ENCODE results near the gene MAGEB5.
"Not testable (repeated sequence)": the region's sequence is repeated elsewhere in the genome, so short reads cannot be mapped to it uniquely, and the experiment has no call there.

Gene MAGEB5, protein sequence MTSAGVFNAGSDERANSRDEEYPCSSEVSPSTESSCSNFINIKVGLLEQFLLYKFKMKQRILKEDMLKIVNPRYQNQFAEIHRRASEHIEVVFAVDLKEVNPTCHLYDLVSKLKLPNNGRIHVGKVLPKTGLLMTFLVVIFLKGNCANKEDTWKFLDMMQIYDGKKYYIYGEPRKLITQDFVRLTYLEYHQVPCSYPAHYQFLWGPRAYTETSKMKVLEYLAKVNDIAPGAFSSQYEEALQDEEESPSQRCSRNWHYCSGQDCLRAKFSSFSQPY

DNA sequence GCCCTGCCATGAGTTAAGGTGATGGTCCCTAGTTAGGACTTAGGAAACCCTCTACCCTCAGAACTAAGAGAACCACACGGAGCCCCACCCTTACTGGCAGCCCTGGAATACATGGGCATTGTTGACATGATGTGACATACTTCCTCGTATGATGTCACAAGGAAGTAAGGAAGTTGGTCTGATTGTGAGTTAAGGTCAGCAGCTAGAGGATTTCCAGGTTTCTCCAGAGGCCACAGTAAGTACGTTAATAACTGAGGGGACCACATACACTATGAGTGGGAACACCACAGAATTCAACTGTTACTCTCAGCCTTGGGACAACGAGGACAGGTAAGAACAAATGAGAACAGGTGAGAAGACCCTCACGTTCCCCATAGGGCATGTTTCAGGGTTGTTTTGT, at the start of gene MAGEB5:
MAGEB5 (plus strand) TSS at position 301 of the 400 bp plus-strand sequence. CDS start 1,133 bp downstream, outside the sequence.
- no peak for DNase-seq

DNA sequence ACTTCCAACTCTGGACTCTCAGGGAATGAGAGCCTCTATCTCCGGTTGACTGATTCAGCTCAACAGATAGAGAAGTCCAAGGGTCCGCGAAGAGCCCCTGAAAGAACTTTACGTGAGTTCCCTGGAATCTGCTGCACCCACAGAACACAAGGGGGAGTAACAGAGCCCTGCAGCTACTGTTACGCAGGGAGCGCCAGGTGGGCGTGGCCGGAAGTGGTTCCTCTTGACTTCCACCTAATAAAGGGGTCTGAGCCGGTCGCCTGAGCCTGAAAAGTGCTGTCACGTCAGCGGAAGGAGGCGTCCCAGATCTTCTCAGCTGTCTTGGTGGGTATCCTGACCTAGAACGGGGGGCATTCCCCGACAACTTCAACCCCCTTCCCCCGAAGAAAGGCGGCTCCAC, 23.8 kb upstream of the MAGEB5 start, which contains the start of gene MAGEB6:
MAGEB6 (plus strand) TSS at position 237 of the 400 bp plus-strand sequence. CDS start 1,407 bp downstream, outside the sequence.
- no peak for DNase-seq

DNA sequence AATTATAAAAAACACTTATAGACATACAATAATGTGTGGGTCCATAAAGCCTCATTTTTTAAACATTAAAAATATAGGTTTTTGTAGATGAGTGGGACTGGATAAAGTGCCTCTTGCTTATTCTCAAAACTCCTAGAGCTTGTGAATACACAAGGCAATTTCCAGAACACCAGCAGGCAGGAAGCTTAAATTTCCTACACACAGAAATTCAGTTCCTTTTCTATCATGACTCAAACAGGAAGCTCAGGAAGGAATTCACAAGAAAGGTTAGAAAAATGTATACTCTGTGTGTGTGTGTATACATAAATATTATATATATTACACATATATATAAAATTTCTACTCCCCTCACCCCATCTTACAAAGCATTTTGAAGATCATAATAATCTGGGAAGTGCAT, 12.4 kb upstream of the MAGEB5 start:
- no peak for DNase-seq

DNA sequence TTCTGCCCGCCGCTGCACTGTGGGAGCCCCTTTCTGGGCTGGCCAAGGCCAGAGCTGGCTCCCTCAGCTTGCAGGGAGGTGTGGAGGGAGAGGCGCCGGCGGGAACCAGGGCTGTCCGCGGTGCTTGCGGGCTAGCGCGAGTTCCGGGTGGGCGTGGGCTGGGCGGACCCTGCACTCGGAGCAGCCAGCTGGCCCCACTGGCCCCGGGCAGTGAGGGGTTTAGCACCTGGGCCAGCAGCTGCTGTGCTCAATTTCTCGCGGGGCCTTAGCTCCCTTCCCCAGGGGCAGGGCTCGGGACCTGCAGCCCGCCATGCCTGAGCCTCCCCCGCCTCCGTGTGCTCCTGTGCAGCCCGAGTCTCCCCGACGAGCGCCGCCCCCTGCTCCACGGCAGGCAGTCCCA, 11.3 kb upstream of the MAGEB5 start:
- not testable (repeated sequence) for DNase-seq

DNA sequence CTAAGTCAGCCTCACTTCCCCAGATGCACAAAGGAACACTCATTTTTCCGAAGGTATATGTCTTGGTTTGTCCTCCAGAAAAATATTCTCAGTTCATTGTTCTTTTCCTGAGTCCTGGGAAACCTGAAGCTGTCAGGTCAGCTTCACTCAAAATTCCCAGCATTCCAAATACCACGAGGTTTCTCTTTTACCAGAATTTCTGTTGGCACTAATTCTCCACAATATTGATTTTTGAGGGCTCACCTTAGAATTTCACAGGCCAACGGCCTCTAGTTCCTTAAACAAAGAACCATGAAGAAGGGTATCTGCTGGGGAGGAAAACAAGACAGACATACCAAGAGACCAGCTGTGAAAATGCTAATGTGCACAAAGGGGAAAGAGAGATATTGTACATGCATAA, 8.0 kb upstream of the MAGEB5 start:
- DNase-seq, result no peak

DNA sequence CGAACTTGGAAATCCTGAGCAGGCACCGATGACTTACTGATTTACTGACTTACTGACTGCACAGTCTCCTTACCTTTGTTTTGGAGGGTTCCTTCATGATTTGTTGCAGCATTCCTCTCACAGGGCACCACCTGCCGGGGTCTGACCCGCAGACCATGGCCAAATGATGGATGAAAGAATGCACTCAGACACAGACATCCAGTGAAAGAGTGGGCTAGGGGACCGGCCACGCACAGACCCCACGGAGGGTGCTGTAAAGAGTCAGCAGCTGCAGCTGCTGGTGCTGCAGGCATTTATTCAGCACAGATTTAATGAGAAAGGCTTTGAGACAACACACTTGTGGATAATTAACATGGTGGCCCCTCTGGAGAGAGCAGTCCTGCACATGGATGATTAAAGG, 3.4 kb downstream of the MAGEB5 start:
- DNase-seq, result no peak

DNA sequence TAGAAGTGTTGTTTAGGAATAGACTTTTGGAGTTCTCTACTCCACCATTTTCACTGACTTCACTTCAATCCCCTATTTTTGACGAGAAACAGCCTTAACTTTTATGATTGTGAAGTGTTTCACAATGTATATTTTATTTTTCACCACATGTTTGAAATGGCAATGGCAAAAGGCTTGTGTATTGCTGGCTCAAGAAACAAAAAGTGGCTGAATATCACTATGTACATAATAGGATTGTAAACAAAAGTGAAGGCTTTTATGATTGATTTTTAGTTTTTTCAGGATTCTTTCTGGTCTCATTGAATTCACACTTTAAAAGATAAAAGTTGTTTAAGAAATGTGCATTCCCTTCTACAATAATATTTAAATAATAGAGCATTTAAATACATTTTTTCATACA, 18.2 kb downstream of the MAGEB5 start:
- DNase-seq, result no peak

DNA sequence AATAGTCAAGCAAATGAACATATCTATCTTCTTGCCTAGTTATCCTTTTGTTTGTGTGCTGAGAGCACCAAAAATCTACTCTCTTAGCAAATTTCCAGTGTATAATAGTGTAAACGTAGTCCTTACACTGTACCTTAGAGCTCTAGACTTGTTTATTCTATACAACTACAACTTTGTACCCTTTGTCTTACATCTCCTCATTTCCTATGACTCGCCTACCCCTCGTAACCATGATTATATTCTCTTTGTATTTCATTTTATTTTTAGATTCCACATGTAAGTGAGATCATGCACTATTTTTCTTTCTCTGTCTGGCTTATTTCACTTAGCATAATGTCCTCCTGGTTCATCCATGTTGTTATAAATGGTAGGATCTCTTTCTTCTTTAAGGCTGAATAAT, 37.6 kb downstream of the MAGEB5 start:
- no peak for DNase-seq

DNA sequence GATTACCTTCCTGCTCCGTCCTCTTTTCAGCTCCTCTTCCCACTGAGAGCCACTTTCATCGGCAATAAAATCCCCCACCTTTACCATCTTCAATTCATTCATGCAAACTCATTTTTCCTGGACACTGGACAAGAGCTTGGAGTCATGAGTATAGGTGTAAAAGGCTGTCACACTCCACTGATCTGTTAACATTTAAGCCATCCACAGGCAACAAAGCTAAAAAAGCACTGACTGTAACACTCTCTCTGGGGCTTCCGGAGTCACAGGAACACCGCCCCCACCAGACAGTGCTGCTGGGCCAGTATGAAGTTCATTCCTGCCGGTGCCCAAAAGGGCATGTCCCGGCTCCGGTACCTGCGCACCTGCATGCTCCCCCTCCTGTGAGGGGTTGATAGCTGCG, 38.5 kb downstream of the MAGEB5 start:
- no peak for DNase-seq

DNA sequence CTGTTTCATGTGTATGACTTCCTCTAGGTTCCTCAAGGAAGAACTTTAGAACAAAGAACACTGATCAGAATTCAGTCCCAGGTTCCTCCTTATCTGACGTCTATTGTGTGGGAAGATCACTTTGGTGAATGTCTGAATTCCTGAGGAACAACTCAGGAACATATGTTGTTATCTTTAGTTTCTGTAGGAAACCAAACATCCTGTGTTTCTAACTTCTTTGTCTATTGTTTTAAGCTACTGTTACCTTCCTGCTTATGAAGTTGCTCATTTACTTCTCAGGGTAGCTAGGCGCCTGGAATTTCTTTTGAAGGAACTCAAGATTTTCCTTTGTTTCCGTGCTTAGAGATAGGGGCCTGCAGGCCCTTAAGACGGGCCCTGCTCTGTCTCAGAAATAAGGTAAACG, 46.2 kb downstream of the MAGEB5 start:
- no peak for DNase-seq

Measured in C1 segment of cervical spinal cord (tissue), 14 donors.